ENCODE data around the gene PNPLA5.

The PNPLA5 gene

GRCh38 chr22:43891360-43892182 is at the start of gene PNPLA5:
TSS of gene PNPLA5 (minus strand) at chr22:43892013. CDS start at chr22:43891880, 133 bp downstream.
- peaks cover 86% of the 10 kb centered on the region for H3K27me3 Mint-ChIP-seq (ENCODE audit: low read depth, poor library complexity)
- H3K4me3 Mint-ChIP-seq = no peak within 1 kb of the TSS
- no peaks in the 10 kb centered on the region for H3K4me1 Mint-ChIP-seq
- peak; percentile 52 for DNase-seq
- H3K36me3 Mint-ChIP-seq (ENCODE audit: low read depth) = no peaks in the 10 kb centered on the region
- H3K9me3 Mint-ChIP-seq = no peaks in the 10 kb centered on the region
- no peak within 1 kb of the TSS for H3K27ac Mint-ChIP-seq
- TF ChIP-seq CTCF (IDR thresholded peaks at IDR 0.05) = no peak

GRCh38 chr22:43941449-43941848 is 49.6 kb upstream of the PNPLA5 start:
- Mint-ChIP-seq H3K9me3 (peaks cover 11% of the 10 kb centered on the region), H3K27me3 (ENCODE audit: low read depth, poor library complexity) (peaks cover 2% of the 10 kb centered on the region), H3K27ac (no peak overlapping the region), H3K36me3 (ENCODE audit: low read depth) (peaks cover 74% of the 10 kb centered on the region), H3K4me3 (no peak overlapping the region), H3K4me1 (peaks cover 2% of the 10 kb centered on the region)
- TF ChIP-seq CTCF (IDR thresholded peaks at IDR 0.05) = no peak
- DNase-seq = no peak

- Mint-ChIP-seq H3K4me3 (no peak overlapping the region), H3K27ac (no peak overlapping the region), H3K27me3 (ENCODE audit: low read depth, poor library complexity) (peaks cover 3% of the 10 kb centered on the region), H3K36me3 (ENCODE audit: low read depth) (peaks cover 64% of the 10 kb centered on the region), H3K4me1 (no peaks in the 10 kb centered on the region), H3K9me3 (no peaks in the 10 kb centered on the region)
- no peak for DNase-seq
- no peak for TF ChIP-seq CTCF (IDR thresholded peaks at IDR 0.05)
Measured at GRCh38 chr22:43931771-43932170, 40.0 kb upstream of the PNPLA5 start.

GRCh38 chr22:43928908-43929307 is 37.1 kb upstream of the PNPLA5 start:
- Mint-ChIP-seq H3K36me3 (ENCODE audit: low read depth) (peaks cover 54% of the 10 kb centered on the region), H3K4me1 (peaks cover 16% of the 10 kb centered on the region), H3K9me3 (no peaks in the 10 kb centered on the region), H3K4me3 (no peak overlapping the region), H3K27ac (no peak overlapping the region), H3K27me3 (ENCODE audit: low read depth, poor library complexity) (peaks cover 7% of the 10 kb centered on the region)
- TF ChIP-seq CTCF (IDR thresholded peaks at IDR 0.05) = no peak
- DNase-seq = no peak

GRCh38 chr22:43928468-43928867 is 36.7 kb upstream of the PNPLA5 start:
- no peak overlapping the region for H3K4me3 Mint-ChIP-seq
- no peaks in the 10 kb centered on the region for H3K9me3 Mint-ChIP-seq
- H3K27ac Mint-ChIP-seq = no peak overlapping the region
- peaks cover 16% of the 10 kb centered on the region for H3K4me1 Mint-ChIP-seq
- peaks cover 7% of the 10 kb centered on the region for H3K27me3 Mint-ChIP-seq (ENCODE audit: low read depth, poor library complexity)
- no peak for TF ChIP-seq CTCF (IDR thresholded peaks at IDR 0.05)
- DNase-seq = no peak
- H3K36me3 Mint-ChIP-seq (ENCODE audit: low read depth) = peaks cover 51% of the 10 kb centered on the region

GRCh38 chr22:43926349-43926710 is 34.5 kb upstream of the PNPLA5 start:
- no peak overlapping the region for H3K27ac Mint-ChIP-seq
- H3K36me3 Mint-ChIP-seq (ENCODE audit: low read depth) = peaks cover 33% of the 10 kb centered on the region
- DNase-seq = no peak
- peaks cover 7% of the 10 kb centered on the region for H3K27me3 Mint-ChIP-seq (ENCODE audit: low read depth, poor library complexity)
- no peaks in the 10 kb centered on the region for H3K9me3 Mint-ChIP-seq
- no peak overlapping the region for H3K4me3 Mint-ChIP-seq
- H3K4me1 Mint-ChIP-seq = peaks cover 23% of the 10 kb centered on the region
- TF ChIP-seq CTCF (IDR thresholded peaks at IDR 0.05) = no peak

All from nephron progenitor cell (in vitro differentiated cells).